Astrocyte (in vitro differentiated cells and primary cell): ENCODE results near the gene DNAH2. TPM values are rescaled to one million over a fixed set of nuclear protein-coding genes. Genes with fewer than 3 reads are reported as not detected.

Source experiments
- DNase-seq: peaks from one replicate; pipeline ENCODE4 v3.0.0-alpha.2; 2010; ENCODE audit warnings: low read depth
- FAIRE-seq: peaks from 2 replicates; lab custom pipeline; 2011; peaks lifted over from hg19 to GRCh38; lab: Jason Lieb, UNC
- H2AFZ ChIP-seq: 2 replicates; pipeline ENCODE4 v1.6.0; 2012; ENCODE audit warnings: low read depth, low read length, inconsistent platforms
- H3K27ac ChIP-seq: 2 replicates; pipeline ENCODE4 v1.5.1; 2011; ENCODE audit warnings: low read depth, low read length, inconsistent platforms
- H3K27me3 ChIP-seq: 2 replicates; pipeline ENCODE4 v1.6.0; 2011; ENCODE audit warnings: low read length, inconsistent platforms; ENCODE audit not compliant: insufficient read depth
- H3K36me3 ChIP-seq: 2 replicates; pipeline ENCODE4 v1.5.1; 2011; ENCODE audit warnings: low read length, inconsistent platforms; ENCODE audit not compliant: insufficient read depth
- H3K4me1 ChIP-seq: 2 replicates; pipeline ENCODE4 v1.5.1; 2011; ENCODE audit warnings: low read length, inconsistent platforms; ENCODE audit not compliant: insufficient read depth
- H3K4me2 ChIP-seq: 2 replicates; pipeline ENCODE4 v1.6.0; 2012; ENCODE audit warnings: low read length, inconsistent platforms
- H3K4me3 ChIP-seq: 2 replicates; pipeline ENCODE4 v1.5.1; 2011; ENCODE audit warnings: low read depth, mild to moderate bottlenecking, low read length, inconsistent platforms; ENCODE audit not compliant: insufficient read depth
- H3K79me2 ChIP-seq: 2 replicates; pipeline ENCODE4 v1.6.0; 2012; ENCODE audit warnings: mild to moderate bottlenecking, low read length, inconsistent platforms; ENCODE audit not compliant: insufficient read depth
- H3K9ac ChIP-seq: 2 replicates; pipeline ENCODE4 v1.6.0; 2012; ENCODE audit warnings: mild to moderate bottlenecking, low read length, inconsistent platforms
- H3K9me3 ChIP-seq: 2 replicates; pipeline ENCODE4 v1.5.1; 2012; ENCODE audit warnings: low read depth, mild to moderate bottlenecking, low read length, inconsistent platforms; ENCODE audit not compliant: insufficient read depth
- H4K20me1 ChIP-seq: 2 replicates; pipeline ENCODE4 v1.6.0; 2012; ENCODE audit warnings: low read length, inconsistent platforms; ENCODE audit not compliant: insufficient read depth
- H3K27ac Mint-ChIP-seq: one replicate; pipeline ENCODE4 v1.8.0; 2021; ENCODE audit warnings: mild to moderate bottlenecking, mixed read lengths; ENCODE audit not compliant: unreplicated experiment
- H3K27me3 Mint-ChIP-seq: one replicate; pipeline ENCODE4 v1.8.0; 2021; ENCODE audit warnings: low read depth, mixed read lengths; ENCODE audit not compliant: unreplicated experiment
- H3K36me3 Mint-ChIP-seq: one replicate; pipeline ENCODE4 v1.8.0; 2021; ENCODE audit warnings: low read depth, mixed read lengths; ENCODE audit not compliant: unreplicated experiment
- H3K4me1 Mint-ChIP-seq: one replicate; pipeline ENCODE4 v1.8.0; 2021; ENCODE audit warnings: low read depth, mixed read lengths; ENCODE audit not compliant: unreplicated experiment
- H3K4me3 Mint-ChIP-seq: one replicate; pipeline ENCODE4 v1.8.0; 2021; ENCODE audit warnings: mild to moderate bottlenecking, moderate library complexity, mixed read lengths; ENCODE audit not compliant: unreplicated experiment
- H3K9me3 Mint-ChIP-seq: one replicate; pipeline ENCODE4 v1.8.0; 2021; ENCODE audit warnings: mild to moderate bottlenecking, mixed read lengths; ENCODE audit not compliant: unreplicated experiment
- EZH2 ChIP-seq: IDR thresholded peaks from 2 replicates; pipeline ENCODE4 v1.6.1; 2012; ENCODE audit warnings: mild to moderate bottlenecking, low read length, inconsistent platforms; ENCODE audit not compliant: insufficient read depth
- total RNA-seq: library from RNA; stranded (reverse); gene quantifications from 2 replicates; pipeline ENCODE4 v1.2.1, GENCODE V29; 2021
- TF ChIP-seq, protein P1 (sequence below): IDR thresholded peaks from 2 replicates; pipeline ENCODE4 v1.5.1; 2011; ENCODE audit warnings: low read depth, mild to moderate bottlenecking, inconsistent platforms, low read length, moderate library complexity; ENCODE audit not compliant: insufficient read depth

Gene DNAH2
- total RNA-seq, 1 donor from 2014 or later: 0.11 TPM

DNA sequence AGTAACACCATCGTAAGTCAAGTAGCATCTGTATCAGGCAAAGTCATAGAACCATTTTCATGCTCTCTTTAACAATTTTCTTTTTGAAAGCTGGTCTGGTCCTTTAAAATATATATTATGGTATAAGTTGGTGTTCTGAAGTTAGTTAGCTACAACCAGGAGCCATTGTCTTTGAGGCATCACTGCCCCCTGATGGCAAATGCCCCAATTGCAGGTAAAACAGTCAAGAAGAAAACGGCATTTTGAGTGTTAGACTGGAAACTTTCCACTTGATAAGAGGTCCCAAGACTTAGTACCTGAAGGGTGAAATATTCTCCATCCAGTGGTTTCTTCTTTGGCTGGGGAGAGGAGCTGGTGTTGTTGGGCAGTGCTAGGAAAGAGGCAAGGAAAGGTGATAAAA, 44.3 kb upstream of the DNAH2 start:
- Histone ChIP-seq H3K27ac (no peak overlapping the region), H3K79me2 (peaks cover 8% of the 10 kb centered on the region), H3K36me3 (peaks cover 28% of the 10 kb centered on the region), H3K4me1 (peaks cover 5% of the 10 kb centered on the region), H3K9ac (no peak overlapping the region), H3K9me3 (peaks cover 8% of the 10 kb centered on the region), H3K4me2 (no peak overlapping the region), H4K20me1 (peaks cover 8% of the 10 kb centered on the region), H3K27me3 (no peaks in the 10 kb centered on the region), H3K4me3 (no peak overlapping the region), H2AFZ (no peak overlapping the region)
- Mint-ChIP-seq H3K36me3 (peaks cover 33% of the 10 kb centered on the region), H3K4me1 (peaks cover 19% of the 10 kb centered on the region), H3K4me3 (no peak overlapping the region), H3K27ac (no peak overlapping the region), H3K27me3 (no peaks in the 10 kb centered on the region), H3K9me3 (peaks cover 3% of the 10 kb centered on the region)
- TF ChIP-seq, protein P1, sequence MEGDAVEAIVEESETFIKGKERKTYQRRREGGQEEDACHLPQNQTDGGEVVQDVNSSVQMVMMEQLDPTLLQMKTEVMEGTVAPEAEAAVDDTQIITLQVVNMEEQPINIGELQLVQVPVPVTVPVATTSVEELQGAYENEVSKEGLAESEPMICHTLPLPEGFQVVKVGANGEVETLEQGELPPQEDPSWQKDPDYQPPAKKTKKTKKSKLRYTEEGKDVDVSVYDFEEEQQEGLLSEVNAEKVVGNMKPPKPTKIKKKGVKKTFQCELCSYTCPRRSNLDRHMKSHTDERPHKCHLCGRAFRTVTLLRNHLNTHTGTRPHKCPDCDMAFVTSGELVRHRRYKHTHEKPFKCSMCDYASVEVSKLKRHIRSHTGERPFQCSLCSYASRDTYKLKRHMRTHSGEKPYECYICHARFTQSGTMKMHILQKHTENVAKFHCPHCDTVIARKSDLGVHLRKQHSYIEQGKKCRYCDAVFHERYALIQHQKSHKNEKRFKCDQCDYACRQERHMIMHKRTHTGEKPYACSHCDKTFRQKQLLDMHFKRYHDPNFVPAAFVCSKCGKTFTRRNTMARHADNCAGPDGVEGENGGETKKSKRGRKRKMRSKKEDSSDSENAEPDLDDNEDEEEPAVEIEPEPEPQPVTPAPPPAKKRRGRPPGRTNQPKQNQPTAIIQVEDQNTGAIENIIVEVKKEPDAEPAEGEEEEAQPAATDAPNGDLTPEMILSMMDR: peak; percentile 21
- TF ChIP-seq EZH2: no peak
- DNase-seq (no peak), FAIRE-seq (no peak)

DNA sequence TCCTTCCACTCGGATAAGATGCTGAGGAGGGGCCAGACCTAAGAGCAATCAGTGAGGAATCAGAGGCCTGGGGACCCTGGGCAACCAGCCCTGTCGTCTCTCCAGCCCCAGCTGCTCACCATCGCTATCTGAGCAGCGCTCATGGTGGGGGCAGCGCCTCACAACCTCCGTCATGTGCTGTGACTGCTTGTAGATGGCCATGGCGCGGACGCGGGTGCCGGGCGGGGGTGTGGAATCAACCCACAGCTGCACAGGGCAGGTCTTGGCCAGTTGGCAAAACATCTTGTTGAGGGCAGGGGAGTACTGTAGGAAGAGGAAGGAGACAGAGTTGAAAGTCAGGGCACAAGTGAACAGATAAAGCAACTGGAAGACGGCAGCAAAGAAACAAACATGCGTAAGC, 42.6 kb upstream of the DNAH2 start:
- Mint-ChIP-seq H3K9me3 (peaks cover 3% of the 10 kb centered on the region), H3K4me1 (peaks cover 19% of the 10 kb centered on the region), H3K27me3 (no peaks in the 10 kb centered on the region), H3K36me3 (peaks cover 30% of the 10 kb centered on the region), H3K27ac (no peak overlapping the region), H3K4me3 (peak overlapping the region; percentile 31)
- TF ChIP-seq, protein P1: no peak
- no peak for TF ChIP-seq EZH2
- Histone ChIP-seq H3K36me3 (peaks cover 23% of the 10 kb centered on the region), H3K79me2 (peaks cover 16% of the 10 kb centered on the region), H3K4me2 (no peak overlapping the region), H3K27ac (no peak overlapping the region), H3K4me1 (peaks cover 5% of the 10 kb centered on the region), H3K9ac (no peak overlapping the region), H3K27me3 (no peaks in the 10 kb centered on the region), H3K4me3 (no peak overlapping the region), H4K20me1 (peaks cover 15% of the 10 kb centered on the region), H2AFZ (no peak overlapping the region), H3K9me3 (peaks cover 8% of the 10 kb centered on the region)
- DNase-seq (no peak), FAIRE-seq (no peak)

GRCh38 chr17:7676533-7676932, 41.0 kb upstream of the DNAH2 start:
- no peak for TF ChIP-seq EZH2
- TF ChIP-seq, protein P1: no peak
- no peak for FAIRE-seq
- H3K27me3 Mint-ChIP-seq: no peaks in the 10 kb centered on the region
- peak overlapping the region; percentile 79 for H3K27ac Mint-ChIP-seq
- no peaks in the 10 kb centered on the region for H3K27me3 ChIP-seq
- H3K4me3 ChIP-seq: no peak overlapping the region
- no peak overlapping the region for H3K27ac ChIP-seq
- peaks cover 17% of the 10 kb centered on the region for H3K36me3 ChIP-seq
- peaks cover 5% of the 10 kb centered on the region for H3K4me1 ChIP-seq
- no peak overlapping the region for H2AFZ ChIP-seq
- H4K20me1 ChIP-seq: peaks cover 20% of the 10 kb centered on the region
- H3K4me2 ChIP-seq: peak overlapping the region; percentile 34
- H3K36me3 Mint-ChIP-seq: peaks cover 23% of the 10 kb centered on the region
- H3K4me3 Mint-ChIP-seq: no peak overlapping the region
- no peak for DNase-seq
- peaks cover 8% of the 10 kb centered on the region for H3K9me3 ChIP-seq
- H3K9me3 Mint-ChIP-seq: peaks cover 3% of the 10 kb centered on the region
- H3K79me2 ChIP-seq: peaks cover 23% of the 10 kb centered on the region
- H3K4me1 Mint-ChIP-seq: peaks cover 19% of the 10 kb centered on the region
- H3K9ac ChIP-seq: no peak overlapping the region
